Measurements from ENCODE around the gene FBXL16.
"Not testable (repeated sequence)": the region's sequence is repeated elsewhere in the genome, so short reads cannot be mapped to it uniquely, and the experiment has no call there.

Gene FBXL16

GRCh38 chr16:705431-706188 is at the start of gene FBXL16:
Gene FBXL16 (minus strand): TSS chr16:705801. CDS start chr16:697405, 8,396 bp downstream.
- no peak for FAIRE-seq

GRCh38 chr16:754656-755055 is 49.1 kb upstream of the FBXL16 start:
- no peak for FAIRE-seq

- FAIRE-seq: not testable (repeated sequence)
These were observed 48.6 kb upstream of the FBXL16 start for GRCh38 chr16:754121-754607.

- FAIRE-seq: no peak
These were observed 46.4 kb upstream of the FBXL16 start for GRCh38 chr16:752007-752312.

GRCh38 chr16:751152-752006 is 45.8 kb upstream of the FBXL16 start:
- FAIRE-seq: no peak

- no peak for FAIRE-seq
These were observed 44.9 kb upstream of the FBXL16 start for GRCh38 chr16:750485-750884.

GRCh38 chr16:749010-749409 is 43.4 kb upstream of the FBXL16 start:
- FAIRE-seq: no peak

- FAIRE-seq: no peak
These were observed 42.6 kb upstream of the FBXL16 start for GRCh38 chr16:747978-748746.

- FAIRE-seq: no peak
These were observed 41.0 kb upstream of the FBXL16 start for GRCh38 chr16:746637-747036.

- FAIRE-seq: no peak
These were observed 40.1 kb upstream of the FBXL16 start for GRCh38 chr16:745739-746138.

- FAIRE-seq: no peak
These were observed 38.3 kb upstream of the FBXL16 start for GRCh38 chr16:743794-744500.

- not testable (repeated sequence) for FAIRE-seq
These were observed 37.3 kb upstream of the FBXL16 start for GRCh38 chr16:742894-743293.

- no peak for FAIRE-seq
These were observed 36.5 kb upstream of the FBXL16 start for GRCh38 chr16:741986-742629.

- no peak for FAIRE-seq
These were observed 35.3 kb upstream of the FBXL16 start, which contains the start of gene CIAO3 for GRCh38 chr16:740764-741505. Gene CIAO3 (minus strand): TSS chr16:740997. CDS start chr16:740985, 12 bp downstream.

GRCh38 chr16:740459-740763 is 34.8 kb upstream of the FBXL16 start:
- no peak for FAIRE-seq

GRCh38 chr16:739560-740458 is 34.2 kb upstream of the FBXL16 start:
- FAIRE-seq: no peak

GRCh38 chr16:736936-737481 is 31.4 kb upstream of the FBXL16 start:
- FAIRE-seq: no peak

GRCh38 chr16:735982-736453 is 30.4 kb upstream of the FBXL16 start:
- no peak for FAIRE-seq

GRCh38 chr16:734981-735881 is 29.6 kb upstream of the FBXL16 start:
- FAIRE-seq: no peak

Data from islet of Langerhans (tissue), 1 donor.